Mesothelial cell of epicardium (in vitro differentiated cells): ENCODE results near the gene CPN2. TPM values are rescaled to one million over a fixed set of nuclear protein-coding genes. Genes with fewer than 3 reads are reported as not detected.
A peak's percentile ranks its signal among the peaks of the same experiment; 100 is the strongest.

Source experiments
- DNase-seq, 2 experiments: peaks; one replicate each; pipeline ENCODE4 v3.0.0; 2021; ENCODE audit warnings: low spot score in 2 of 2; ENCODE audit not compliant: unreplicated experiment in 2 of 2
- H3K27ac Mint-ChIP-seq: 2 replicates; pipeline ENCODE4 v1.8.0; 2021; ENCODE audit warnings: mixed read lengths
- H3K27me3 Mint-ChIP-seq: 2 replicates; pipeline ENCODE4 v1.8.0; 2021; ENCODE audit warnings: low read depth, mixed read lengths
- H3K36me3 Mint-ChIP-seq: 2 replicates; pipeline ENCODE4 v1.8.0; 2021; ENCODE audit warnings: mixed read lengths
- H3K4me1 Mint-ChIP-seq: 2 replicates; pipeline ENCODE4 v1.8.0; 2021; ENCODE audit warnings: mixed read lengths
- H3K4me3 Mint-ChIP-seq: 2 replicates; pipeline ENCODE4 v1.8.0; 2021; ENCODE audit warnings: mild to moderate bottlenecking, moderate library complexity, mixed read lengths
- H3K9me3 Mint-ChIP-seq: 2 replicates; pipeline ENCODE4 v1.8.0; 2021; ENCODE audit warnings: mixed read lengths
- CTCF ChIP-seq: fragments of 200-600 bp; sonication (generic); IDR thresholded peaks from one replicate; pipeline ENCODE4 v1.5.0; 2021; ENCODE audit warnings: antibody characterized with exemption; ENCODE audit not compliant: unreplicated experiment
- total RNA-seq: library from RNA; stranded (reverse); gene quantifications from 3 replicates; pipeline ENCODE4 v1.2.1, GENCODE V29; 2021

Gene CPN2
- total RNA-seq, 1 donor from 2014 or later: not detected

DNA sequence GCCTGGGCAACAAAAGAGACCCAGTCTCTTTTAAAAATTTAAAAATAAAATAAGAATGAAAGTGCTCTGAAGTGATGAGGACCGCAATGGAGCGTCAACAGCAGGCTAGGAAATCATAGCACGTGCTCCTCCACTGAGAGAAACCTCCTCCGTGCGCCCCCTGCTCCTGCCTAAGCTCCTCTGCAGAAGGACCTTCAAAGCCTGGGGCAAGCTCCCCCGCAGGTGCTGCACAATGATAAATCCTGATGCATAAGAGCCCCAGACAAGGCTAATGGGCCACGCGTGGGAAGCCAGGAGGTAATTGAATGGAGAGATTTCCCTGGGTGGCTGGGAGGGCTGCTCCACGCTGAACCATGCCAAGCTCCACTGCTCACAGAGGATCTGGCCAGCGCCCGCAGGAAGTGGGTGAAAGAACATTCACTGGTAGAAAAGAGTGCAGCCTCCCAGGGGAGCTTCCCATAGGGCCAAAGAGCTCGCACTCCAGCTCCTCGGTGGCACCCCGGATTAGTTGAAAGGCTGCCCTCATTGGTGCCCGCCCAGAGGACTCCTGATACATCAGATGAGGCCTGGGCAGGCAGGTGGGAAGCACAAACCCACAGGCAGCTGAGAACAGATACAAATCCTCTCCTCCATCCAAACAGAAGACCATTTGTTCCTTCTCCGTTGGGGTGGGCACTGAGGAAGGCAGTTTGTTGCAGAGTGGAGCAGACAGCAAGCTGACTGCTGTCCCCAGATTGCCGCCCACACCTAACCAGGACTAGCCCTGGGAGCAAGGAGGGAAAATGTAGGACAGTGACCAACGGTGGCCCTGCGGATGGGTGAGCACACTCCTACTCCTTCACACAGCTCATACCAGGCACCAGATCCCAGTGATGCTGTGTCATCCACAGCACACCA is 52.5 kb downstream of the CPN2 start:
- peaks cover 2% of the 10 kb centered on the region for H3K36me3 Mint-ChIP-seq

DNA sequence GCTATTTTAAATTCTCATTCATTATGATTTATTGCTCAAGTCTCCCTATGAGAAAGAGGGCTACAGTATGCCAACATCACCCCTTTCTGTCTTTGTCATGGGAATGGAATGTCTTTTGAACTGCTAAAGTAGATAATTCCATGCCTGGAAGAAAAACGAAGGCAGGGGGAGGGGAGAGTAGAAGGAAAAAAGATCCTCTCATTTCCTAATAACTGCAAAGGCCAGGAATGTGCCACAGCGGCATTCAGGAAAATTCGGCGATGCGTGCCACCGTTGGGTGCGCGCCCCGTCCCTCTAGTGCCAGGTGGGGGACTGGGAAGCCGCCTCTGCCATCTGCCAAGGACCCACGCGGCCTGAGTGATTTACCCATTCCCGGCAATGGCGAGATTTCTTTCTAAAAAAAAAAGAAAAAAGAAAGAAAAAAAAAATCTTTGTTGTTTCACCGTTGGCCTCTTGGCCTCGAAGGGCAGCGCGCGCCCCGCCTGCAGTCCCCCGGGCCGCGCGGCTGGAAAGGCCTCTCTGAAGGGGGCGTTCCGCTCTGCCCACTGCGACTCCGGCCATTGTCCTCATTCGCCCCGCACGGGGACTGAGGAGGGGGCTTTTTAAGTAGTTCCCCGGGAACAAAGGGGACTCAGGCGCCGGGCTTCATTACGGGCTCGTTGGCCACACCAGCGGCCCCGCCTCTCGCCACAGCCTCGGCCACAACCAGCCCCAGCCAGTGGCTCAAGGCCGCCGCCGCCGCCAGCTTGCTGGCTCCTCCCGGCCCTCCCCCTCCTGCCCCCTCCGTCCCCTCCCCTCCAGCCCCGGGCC is 54.5 kb downstream of the CPN2 start:
- peaks cover 39% of the 10 kb centered on the region for H3K4me1 Mint-ChIP-seq

More for the DNA sequence above, 52.5 kb downstream of the CPN2 start:
- no peaks in the 10 kb centered on the region for H3K9me3 Mint-ChIP-seq
- H3K27ac Mint-ChIP-seq: peak overlapping the region; percentile 68
- no peak for DNase-seq
- TF ChIP-seq CTCF: no peak
- H3K4me1 Mint-ChIP-seq: peaks cover 37% of the 10 kb centered on the region
- no peaks in the 10 kb centered on the region for H3K27me3 Mint-ChIP-seq
- H3K4me3 Mint-ChIP-seq: no peak overlapping the region

GRCh38 chr3:194294895-194295214 is 56.3 kb downstream of the CPN2 start:
- Mint-ChIP-seq H3K36me3 (peaks cover 16% of the 10 kb centered on the region), H3K27me3 (no peaks in the 10 kb centered on the region), H3K9me3 (peaks cover 13% of the 10 kb centered on the region), H3K27ac (peak overlapping the region; percentile 81), H3K4me3 (no peak overlapping the region), H3K4me1 (peaks cover 31% of the 10 kb centered on the region)
- no peak for TF ChIP-seq CTCF
- no peak for DNase-seq

More for the DNA sequence above, 54.5 kb downstream of the CPN2 start:
- H3K4me3 Mint-ChIP-seq: peak overlapping the region; percentile 47
- H3K9me3 Mint-ChIP-seq: peaks cover 1% of the 10 kb centered on the region
- no peak for TF ChIP-seq CTCF
- peaks cover 6% of the 10 kb centered on the region for H3K36me3 Mint-ChIP-seq
- H3K27me3 Mint-ChIP-seq: no peaks in the 10 kb centered on the region
- peak in 1 of 2 experiments; percentile 62 for DNase-seq
- peak overlapping the region; percentile 97 for H3K27ac Mint-ChIP-seq

DNA sequence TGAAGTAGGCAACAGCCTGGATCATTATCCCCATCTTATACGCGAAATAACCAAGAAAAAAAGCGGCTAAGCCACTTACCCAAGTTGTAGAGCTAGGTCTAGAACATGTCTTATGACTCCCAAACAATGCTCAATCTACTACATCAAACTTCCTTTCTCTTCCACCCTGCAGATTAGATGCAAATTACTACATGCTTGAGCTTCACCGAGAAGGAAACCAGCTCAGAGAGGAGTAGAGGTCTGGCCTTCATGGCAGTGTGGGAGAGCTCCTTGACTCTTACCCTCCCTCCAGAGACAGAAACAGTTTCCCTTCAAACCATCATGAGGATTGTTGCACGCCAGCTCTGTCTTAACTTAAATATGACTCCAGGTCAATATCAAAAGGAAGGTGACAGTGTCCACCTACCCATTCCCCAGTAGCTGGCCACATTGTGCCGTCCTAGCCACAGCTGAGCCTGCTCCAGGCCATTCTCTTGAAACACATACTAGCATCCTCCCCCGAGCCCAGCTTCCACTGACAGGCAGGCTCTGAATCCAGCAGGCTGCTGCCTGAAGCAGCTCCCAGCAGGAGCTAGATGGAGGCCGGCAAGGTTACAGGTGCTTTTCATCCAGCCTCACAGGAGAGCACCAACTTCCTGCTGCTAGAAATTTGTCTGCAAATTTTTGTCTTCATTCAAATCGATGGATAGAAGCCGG is 56.8 kb downstream of the CPN2 start:
- peaks cover 31% of the 10 kb centered on the region for H3K4me1 Mint-ChIP-seq
- H3K27me3 Mint-ChIP-seq: no peaks in the 10 kb centered on the region
- no peak for TF ChIP-seq CTCF
- DNase-seq: no peak
- peaks cover 13% of the 10 kb centered on the region for H3K9me3 Mint-ChIP-seq
- peaks cover 16% of the 10 kb centered on the region for H3K36me3 Mint-ChIP-seq
- H3K4me3 Mint-ChIP-seq: no peak overlapping the region
- peak overlapping the region; percentile 81 for H3K27ac Mint-ChIP-seq

DNA sequence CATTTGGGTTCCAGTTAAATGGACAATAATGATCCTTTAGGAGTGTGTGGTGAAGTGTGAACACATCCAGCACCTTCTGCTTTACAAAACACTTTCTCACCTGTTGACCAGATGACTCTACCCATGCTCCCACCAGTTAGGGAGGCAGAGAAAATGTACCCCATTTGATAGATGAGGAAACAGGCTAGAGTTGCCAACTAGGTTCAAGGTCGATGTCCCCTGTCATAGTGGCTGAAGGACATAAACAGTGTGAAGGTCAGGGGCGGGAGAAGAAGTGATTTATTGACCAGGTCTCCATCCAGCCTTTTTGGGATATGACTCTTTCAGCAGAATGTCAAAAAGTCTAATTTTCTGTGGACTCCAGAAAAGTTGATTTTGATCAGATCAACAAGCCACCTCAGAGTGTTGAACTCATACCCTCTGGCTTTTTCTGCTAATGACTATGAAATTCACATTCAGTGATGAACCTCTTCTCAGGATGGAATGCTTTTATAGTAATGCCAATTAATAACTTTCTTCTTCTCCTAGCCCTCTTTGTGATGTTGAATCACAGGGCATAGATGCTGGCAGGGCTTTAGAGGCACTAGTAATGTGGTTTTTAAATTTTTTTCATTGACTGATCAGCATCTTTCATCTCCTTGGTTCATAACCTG is 57.5 kb downstream of the CPN2 start:
- Mint-ChIP-seq H3K9me3 (peaks cover 13% of the 10 kb centered on the region), H3K27ac (peak overlapping the region; percentile 81)
- no peak for DNase-seq

More for the DNA sequence above, 57.5 kb downstream of the CPN2 start:
- H3K4me3 Mint-ChIP-seq: no peak overlapping the region
- peaks cover 16% of the 10 kb centered on the region for H3K36me3 Mint-ChIP-seq
- H3K27me3 Mint-ChIP-seq: no peaks in the 10 kb centered on the region
- no peak for TF ChIP-seq CTCF
- H3K4me1 Mint-ChIP-seq: peaks cover 29% of the 10 kb centered on the region
